HG03520 (cell line): ENCODE data around the gene ZNF350.
"Not testable (repeated sequence)": the region's sequence is repeated elsewhere in the genome, so short reads cannot be mapped to it uniquely, and the experiment has no call there.

Source experiments
- ATAC-seq: cut with Tn5 transposase; IDR thresholded peaks from one replicate; pipeline ENCODE4 v1.9.1; 2021; ENCODE audit warnings: mild to moderate bottlenecking, moderate library complexity; ENCODE audit not compliant: unreplicated experiment

ZNF350 gene

DNA sequence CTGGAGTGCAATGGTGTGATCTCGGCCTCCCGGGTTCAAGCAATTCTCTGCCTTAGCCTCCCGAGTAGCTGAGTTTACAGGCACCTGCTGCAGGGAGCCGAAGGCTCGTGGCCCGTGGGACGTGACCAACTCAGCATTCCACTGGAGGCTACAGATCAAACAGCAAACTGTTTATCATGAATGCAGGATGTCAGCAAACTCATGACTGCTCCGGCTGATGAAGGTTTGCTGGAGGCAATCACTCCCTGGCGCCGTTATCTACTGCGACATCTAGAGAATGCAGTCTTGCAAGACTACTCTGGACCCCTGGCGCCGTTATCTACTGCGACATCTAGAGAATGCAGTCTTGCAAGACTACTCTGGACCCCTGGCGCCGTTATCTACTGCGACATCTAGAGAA lies 10.9 kb downstream of the ZNF350 start:
- not testable (repeated sequence) for ATAC-seq

DNA sequence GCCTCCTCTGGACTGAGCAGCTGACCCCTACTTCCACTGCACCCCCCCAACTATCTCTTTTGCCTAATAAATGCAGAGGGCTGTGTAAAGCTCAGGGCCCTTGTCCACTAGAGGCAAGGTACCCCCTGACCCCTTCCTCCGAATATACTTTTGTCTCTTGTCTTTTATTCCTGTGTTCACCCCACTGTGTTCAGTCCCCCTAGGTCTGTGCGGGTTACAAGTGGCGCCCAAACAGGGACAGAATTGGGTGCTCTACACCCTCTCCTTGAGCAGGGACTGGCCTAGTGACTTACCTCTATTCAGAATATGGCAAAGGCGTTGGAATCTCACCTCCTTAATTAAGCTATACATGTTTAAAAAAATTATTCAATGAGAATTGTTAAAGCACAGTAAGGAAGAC lies 15.0 kb downstream of the ZNF350 start:
- ATAC-seq: no peak

DNA sequence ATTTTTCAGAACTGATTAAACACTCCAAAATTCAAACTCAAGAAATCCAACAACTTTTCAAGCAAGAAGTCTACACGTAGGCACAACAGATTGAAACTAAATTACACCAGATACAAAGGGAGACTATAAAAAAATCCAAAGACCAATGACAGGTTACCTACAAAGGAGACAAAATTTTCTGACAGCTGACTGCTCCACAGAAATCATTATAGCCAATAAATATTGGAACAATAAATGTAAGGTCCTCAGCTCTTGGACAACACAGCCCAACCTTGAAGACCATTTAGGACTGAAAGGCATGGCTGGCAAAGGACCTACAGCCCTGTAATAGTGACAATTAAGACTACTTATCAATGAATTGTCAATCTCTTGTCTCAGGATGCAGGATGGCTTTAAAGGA lies 15.9 kb downstream of the ZNF350 start:
- ATAC-seq: no peak

DNA sequence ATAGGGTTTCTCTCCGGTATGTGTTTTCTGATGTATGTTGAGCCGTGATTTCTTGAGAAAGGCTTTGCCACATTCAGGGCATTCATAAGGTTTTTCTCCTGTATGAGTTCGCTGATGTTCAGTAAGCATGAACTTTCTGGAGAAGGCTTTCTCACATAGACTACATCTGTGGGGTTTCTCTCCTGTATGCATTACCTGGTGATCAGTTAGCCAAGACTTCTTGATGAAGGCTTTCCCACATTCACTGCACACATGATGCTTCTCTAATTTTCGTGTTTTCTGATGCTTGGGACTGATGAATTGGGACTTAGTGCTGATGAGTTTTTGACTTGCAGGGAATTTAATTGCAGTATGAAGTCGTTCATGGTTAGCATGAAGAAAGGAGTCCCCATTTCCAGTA lies 21.1 kb downstream of the ZNF350 start:
- no peak for ATAC-seq

DNA sequence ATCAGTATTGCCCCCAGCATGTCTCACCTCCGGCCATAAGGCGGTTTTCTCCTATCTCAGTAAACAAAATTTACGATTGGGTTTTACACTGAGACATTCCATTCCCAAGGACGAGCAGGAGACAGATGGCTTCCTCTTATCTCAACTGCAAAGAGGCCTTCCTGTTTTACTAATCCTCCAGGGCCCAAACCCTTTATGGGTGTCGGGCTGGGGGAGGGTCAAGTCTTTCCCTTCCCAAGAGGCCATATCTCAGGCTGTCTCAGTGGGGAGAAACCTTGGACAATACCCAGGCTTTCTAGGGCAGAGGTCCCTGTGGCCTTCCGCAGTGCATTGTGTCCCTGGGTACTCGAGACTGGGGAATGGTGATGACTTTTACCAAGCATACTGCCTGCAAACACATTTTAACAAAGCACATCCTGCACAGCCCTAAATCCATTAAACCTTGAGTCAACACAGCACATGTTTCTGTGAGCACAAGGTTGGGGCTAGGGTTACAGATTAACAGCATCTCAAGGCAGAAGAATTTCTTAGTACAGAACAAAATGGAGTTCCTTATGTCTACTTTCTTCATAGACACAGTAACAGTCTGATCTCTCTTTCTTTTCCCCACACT lies 25.9 kb downstream of the ZNF350 start:
- ATAC-seq: not testable (repeated sequence)

DNA sequence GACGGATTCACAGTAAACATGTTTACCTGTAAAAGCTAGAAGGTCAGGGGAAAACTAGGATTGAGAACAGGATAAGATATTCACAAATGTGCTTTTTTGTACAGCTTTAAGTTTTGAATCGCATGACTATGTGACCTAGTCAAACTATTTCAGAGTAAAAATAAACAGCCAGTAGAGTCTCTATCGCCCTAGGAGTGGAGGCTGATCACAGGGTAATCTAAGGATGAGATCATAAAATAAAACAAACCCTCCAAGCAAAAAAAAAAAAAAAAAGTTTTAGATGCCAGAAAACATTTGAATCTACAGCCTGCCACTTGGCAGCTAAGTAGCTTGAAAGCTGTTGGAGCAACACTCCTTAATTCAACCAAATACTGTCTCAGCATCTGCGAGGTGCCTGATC lies 26.8 kb downstream of the ZNF350 start:
- ATAC-seq: no peak

DNA sequence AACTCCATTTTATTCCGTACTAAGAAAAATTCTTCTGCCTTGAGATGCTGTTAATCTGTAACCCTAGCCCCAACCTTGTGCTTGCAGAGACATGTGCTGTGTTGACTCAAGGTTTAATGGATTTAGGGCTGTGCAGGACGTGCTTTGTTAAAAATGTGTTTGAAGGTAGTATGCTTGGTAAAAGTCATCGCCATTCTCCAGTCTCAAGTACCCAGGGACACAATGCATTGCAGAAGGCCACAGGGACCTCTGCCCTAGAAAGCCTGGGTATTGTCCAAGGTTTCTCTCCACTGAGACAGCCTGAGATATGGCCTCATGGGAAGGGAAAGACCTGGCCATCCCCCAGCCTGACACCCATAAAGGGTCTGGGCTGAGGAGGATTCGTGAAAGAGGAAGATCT lies 28.8 kb downstream of the ZNF350 start:
- ATAC-seq: not testable (repeated sequence)

DNA sequence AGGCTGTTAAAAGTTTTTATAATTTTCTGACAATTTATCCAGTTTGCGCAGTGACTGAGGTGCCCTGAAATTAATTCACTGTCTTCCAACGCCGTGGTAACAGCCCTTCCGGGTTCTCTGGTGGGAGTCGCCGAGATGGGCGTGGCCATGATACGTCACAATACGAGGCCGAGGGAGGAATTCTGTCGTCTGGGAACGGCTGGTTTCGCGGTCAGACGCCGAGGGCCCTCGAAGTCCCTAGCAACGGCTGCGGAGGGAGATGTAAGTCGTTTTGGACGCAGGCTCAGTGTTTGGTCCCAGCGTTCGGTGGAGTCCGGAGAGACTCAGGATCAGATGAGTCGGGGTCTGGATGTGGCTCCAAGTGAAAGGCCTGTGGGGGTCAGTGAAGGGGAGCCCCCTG lies 37.7 kb downstream of the ZNF350 start:
- no peak for ATAC-seq

DNA sequence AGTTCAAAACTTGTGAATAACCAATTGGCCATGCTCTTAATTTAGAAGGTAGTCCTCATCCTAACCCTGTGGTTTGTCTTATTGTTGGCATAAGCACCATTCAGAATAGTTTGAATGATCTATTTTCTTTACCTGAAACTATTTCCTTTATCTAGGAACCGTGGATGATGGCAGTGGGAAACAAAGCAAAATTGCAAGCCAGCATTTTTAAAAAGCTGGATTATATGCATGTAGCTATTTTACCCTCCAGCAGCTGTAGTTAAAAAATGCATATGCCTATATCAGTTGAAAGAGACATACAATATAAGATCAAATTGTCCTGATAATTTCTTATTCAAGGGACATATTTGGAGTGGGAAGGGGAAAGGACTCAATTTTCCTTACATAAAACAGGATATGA lies 40.0 kb downstream of the ZNF350 start:
- ATAC-seq: no peak

DNA sequence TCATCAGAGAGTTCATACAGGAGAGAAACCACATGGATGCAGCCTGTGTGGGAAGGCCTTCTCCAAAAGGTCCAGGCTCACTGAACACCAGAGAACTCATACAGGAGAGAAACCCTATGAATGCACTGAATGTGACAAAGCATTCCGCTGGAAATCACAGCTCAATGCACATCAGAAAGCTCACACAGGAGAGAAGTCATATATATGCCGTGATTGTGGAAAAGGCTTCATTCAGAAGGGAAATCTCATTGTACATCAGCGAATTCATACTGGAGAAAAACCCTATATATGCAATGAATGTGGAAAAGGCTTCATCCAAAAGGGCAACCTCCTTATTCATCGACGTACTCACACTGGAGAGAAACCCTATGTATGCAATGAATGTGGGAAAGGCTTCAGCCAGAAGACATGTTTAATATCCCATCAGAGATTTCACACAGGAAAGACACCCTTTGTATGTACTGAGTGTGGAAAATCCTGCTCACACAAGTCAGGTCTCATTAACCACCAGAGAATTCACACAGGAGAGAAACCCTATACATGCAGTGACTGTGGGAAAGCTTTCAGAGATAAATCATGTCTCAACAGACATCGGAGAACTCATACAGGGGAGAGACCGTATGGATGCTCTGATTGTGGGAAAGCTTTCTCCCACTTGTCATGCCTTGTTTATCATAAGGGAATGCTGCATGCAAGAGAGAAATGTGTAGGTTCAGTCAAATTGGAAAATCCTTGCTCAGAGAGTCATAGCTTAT lies 41.7 kb downstream of the ZNF350 start:
- no peak for ATAC-seq

DNA sequence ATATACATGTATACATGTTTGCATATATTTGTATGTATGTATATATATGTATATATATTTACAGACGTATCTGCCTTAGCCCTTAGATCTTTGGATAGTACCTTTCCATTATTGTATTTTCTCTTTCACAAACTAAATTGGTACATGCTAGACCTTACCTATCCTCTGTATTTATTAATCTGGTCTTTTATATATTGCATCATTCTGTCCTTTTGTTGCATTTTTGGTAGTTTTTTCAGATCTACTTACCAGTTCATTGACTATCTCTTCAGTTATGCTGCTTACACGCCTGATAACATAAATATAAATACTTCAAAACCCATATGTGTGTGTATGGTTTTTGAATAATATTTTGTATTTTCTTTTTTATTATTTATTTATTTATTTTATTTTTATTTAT lies 47.7 kb downstream of the ZNF350 start:
- ATAC-seq: no peak

DNA sequence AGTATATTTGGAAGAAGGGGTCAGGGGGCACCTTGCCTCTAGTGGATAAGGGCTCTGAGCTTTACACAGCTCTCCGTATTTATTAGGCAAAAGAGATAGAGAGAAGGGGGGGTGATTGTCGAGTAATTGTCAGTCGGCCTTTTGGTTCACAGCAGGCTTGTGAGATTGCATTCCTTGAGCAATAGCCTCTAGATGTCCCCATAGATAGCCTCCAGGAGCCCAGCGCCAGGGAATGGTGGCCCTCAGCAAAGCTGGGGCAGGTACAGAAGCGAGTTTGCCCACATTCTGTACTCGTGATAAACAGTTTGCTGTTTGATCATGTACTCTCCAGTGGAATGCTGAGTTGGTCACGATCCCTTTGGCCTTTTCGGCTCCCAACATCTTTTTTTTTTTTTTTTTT lies 54.7 kb downstream of the ZNF350 start:
- no peak for ATAC-seq

DNA sequence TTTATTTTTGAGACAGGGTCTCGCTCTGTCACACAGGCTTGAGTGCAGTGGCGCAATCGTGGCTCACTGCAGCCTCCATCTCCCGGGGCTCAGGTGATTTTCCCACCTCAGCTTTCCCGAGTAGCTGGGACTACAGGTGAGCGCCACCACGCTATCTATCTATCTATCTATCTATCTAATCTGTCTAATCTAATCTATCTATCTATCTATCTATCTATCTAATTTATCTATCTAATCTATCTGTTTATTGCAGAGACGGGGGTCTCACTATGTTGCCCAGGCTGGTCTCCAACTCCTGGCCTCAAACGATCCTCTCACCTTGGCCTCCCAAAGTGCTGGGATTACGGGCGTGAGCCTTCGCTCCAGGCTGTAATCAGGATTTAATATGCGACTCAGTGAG lies 58.8 kb downstream of the ZNF350 start:
- ATAC-seq: no peak

DNA sequence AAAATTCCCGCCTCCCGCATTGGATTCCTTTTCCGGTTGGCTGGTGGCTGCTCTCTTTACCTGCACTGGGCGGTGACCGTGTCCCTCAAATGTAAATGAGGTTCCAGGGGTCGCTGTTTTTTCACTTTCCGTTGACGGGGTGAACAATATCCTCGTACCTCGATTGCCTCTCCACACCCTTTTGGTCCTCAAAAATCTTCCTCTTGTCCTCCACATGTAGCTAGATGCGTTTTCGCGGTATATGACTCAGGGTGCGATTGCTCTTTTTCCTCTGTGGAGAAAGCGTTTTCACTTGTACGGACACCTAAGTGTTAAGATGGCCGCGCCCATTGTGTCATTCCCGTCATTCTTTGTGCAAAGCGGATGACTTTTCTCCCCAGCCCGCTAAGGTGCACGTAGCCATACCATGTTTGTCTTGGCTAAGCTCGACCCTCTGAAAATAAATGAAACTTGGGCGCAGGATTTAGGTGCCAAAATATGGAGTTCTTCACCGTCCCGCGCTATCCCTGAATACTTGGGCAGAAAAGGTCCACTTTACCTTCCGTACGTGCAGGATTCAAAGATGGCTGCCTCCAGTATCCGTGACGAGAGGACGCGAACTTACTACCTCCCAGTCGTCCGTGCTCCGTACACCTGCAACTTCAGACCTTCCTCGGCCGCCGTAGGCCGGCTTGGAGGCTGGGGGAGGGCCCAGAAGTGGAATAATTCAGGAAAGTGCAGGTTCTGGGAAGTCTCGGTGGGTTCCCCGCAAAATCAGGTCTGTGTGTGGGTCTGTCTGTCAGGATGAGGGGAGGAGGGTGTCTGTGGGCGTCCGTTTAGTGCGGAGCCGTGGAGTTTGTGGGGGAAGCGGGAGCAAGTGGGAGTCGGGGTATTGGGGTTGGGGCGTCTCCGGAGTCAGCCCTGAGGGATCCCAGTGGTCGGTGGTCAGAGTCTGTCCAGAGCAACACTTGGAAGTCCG lies 59.6 kb downstream of the ZNF350 start, which contains the start of gene ZNF613:
ZNF613 (plus strand) TSS at position 689 of the 958 bp plus-strand sequence. CDS start 8,749 bp downstream, outside the sequence.
- peak; percentile 55 for ATAC-seq

DNA sequence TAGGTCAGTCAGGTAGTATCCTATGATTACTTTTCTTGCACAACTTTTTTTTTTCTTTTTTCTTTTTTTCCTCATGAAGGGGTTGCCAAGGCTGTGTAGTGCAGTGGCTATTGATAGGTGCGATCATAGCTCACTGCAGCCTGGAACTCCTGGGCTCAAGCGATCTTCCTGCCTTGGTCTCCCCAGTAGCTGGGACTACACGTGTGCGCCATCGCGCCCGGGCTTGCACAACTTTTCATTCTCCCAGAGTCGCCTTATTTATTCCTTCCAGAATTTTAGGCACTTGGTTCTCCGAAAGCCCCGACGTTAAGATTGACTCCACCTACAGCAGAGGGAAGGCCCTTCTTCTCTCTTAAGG lies 60.2 kb downstream of the ZNF350 start:
- no peak for ATAC-seq

DNA sequence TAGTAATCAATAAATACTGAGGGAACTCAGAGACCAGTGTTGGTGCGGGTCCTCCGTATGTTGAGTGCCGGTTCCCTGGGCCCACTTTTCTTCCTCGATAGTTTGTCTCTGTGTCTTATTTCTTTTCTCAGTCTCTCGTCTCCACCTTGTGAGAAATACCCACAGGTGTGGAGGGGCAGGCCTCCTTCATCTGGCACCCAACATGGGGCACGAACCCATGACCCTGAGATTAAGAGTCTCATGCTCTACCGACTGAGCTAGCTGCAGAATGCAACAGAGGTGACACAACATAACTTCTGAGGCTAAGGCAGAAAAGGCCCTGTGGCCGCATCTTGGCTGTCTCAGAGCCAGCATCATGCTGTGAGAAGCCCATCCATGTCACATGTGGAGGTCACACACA lies 64.7 kb downstream of the ZNF350 start:
- no peak for ATAC-seq

DNA sequence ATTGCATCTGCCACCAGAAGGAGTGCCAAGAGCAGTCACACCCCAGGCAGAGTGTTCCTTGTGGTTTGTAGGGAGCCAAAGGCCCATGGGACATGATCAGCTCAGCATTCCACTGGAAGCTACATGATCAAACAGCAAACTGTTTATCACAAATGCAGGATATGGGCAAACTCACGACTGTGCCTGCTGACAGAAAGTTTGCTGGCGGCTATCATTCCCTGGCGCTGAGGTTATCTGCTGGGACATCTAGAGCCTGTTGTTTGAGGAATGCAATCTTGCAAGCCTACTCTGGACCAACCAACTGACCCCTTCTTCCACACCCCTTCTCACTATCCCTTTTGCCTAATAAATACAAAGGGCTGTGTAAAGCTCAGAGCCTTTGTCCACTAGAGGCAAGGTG lies 67.0 kb downstream of the ZNF350 start:
- ATAC-seq: no peak

DNA sequence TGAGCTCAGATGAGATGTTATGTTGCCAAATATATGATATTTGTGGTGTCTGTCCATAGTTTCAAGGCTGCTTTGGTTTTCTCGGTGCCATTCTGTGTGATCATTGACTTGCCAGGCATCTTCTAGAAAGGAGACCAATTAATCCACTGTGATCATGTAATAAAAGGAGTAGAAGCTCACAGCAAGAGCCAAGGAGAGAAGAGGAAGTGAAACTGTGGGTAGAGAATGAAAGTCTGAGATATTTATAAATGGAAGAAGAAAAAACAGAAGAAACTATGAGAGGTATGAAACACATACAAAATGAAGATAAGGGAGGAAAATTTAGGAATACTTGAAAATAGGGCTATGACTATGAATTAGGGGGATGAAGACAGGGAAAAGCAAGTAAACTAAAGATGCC lies 70.5 kb downstream of the ZNF350 start:
- no peak for ATAC-seq

DNA sequence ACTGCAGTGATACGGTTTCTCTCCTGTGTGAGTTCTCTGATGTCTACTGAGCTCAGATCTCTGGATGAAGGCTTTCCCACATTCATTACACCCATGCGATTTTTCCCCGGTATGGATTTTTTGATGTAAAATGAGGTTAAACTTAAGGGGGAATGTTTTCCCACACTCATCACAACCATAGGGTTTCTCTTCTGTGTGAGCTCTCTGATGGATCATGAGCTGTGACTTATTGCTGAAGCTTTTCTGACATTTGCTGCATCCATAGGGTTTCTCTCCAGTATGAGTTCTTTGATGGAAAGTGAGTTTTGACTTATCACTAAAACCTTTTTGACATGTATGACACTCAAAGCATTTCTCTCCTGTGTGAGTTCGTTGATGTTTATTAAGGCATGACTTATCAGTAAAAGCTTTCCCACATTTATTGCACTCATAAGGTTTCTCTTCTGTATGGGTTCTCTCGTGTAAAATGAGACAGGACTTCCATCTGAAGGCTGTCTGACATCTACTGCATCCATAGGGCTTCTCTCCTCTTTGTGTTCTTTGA lies 71.2 kb downstream of the ZNF350 start:
- ATAC-seq: no peak
